Measurements from ENCODE around the gene METTL16. TPM values are rescaled to one million over a fixed set of nuclear protein-coding genes. Genes with fewer than 3 reads are reported as not detected.

The METTL16 gene
- total RNA-seq, 1 experiment from 2014 or later, result 18.3 TPM

DNA sequence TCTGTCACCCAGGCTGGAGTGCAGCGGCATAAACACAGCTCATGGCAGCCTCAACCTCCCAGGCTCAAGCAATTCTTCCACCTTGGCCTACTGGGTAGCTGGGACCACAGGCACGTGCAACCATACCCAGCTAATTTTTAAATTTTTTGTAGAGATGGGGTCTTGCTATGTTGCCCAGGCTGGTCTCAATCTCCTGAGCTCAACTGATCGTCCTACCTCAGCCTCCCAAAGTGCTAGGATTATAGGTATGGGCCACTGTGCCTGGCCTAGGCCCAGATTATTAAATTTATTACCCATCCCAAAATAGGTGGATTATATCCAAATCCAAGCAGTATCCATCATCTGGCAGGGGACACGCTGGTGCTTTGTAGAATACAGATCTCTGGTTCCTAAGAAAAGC is 53.8 kb downstream of the METTL16 start:
- H3K4me3 ChIP-seq (ENCODE audit: low read length), result no peak overlapping the region
- H3K9me3 ChIP-seq (ENCODE audit: low read length), result no peaks in the 10 kb centered on the region
- no peak overlapping the region for H3K9ac ChIP-seq (ENCODE audit: low read length)
- DNase-seq, result no peak
- H3K4me2 ChIP-seq (ENCODE audit: low read depth, low read length, poor library complexity, severe bottlenecking), result no peak overlapping the region
- no peaks in the 10 kb centered on the region for H3K27me3 ChIP-seq (ENCODE audit: low read length)
- H3K36me3 ChIP-seq (ENCODE audit: insufficient read depth, low read length), result peaks cover 21% of the 10 kb centered on the region; the same call in 1 of the 2 replicates
- H3K9me2 ChIP-seq (replicated peaks; ENCODE audit: insufficient read depth, low read length), result no peaks in the 10 kb centered on the region
- H3K27ac ChIP-seq (ENCODE audit: low read length), result no peak overlapping the region
- H2AFZ ChIP-seq (ENCODE audit: low read length), result no peak overlapping the region
- no peaks in the 10 kb centered on the region for H4K20me1 ChIP-seq (ENCODE audit: insufficient read depth, low read depth, low read length)
- H3K79me2 ChIP-seq (ENCODE audit: low read length), result peaks cover 19% of the 10 kb centered on the region
- no peaks in the 10 kb centered on the region for H3K4me1 ChIP-seq (ENCODE audit: low read length)

DNA sequence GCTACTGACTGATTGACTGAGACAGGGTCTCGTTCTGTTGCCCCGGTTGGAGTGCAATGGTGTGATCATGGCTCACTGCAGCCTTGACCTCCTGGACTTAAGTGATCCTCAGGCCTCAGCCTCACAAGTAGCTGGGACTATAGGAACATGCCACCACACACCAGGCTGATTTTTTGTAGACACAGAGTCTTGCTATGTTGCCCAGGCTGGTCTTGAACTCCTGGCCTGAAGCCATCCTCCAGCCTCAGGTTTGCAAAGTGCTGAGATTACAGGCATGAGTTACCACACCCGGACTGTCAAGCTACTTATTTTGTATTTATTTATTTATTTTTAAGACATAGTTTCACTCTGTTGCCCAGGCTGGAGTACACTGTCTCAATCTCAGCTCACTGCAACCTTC is 55.2 kb downstream of the METTL16 start:
- Histone ChIP-seq H3K36me3 (ENCODE audit: insufficient read depth, low read length) (peaks cover 14% of the 10 kb centered on the region; the same call in 1 of the 2 replicates), H3K79me2 (ENCODE audit: low read length) (peaks cover 24% of the 10 kb centered on the region)
- no peak for DNase-seq

DNA sequence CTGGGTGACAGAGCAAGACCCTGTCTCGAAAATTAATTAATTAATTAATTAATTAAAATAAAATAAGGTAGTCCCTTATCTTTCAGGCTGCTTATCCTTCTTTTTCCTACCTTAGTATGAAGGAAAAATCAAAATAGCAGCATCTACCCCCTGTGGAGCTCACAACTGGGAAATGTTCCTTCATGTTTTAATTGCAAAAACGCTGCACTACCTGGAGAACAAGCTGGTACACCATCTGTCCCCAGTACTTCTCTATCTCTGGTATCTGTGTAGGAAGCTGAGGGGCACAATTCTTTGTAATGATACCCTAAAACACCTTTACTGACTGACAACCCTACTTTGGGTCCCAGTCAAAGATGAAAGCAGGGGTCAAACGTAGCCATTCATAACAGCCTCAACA is 55.7 kb downstream of the METTL16 start:
- Histone ChIP-seq H3K27me3 (ENCODE audit: low read length) (no peaks in the 10 kb centered on the region), H3K4me1 (ENCODE audit: low read length) (no peaks in the 10 kb centered on the region), H4K20me1 (ENCODE audit: insufficient read depth, low read depth, low read length) (no peaks in the 10 kb centered on the region), H3K9ac (ENCODE audit: low read length) (no peak overlapping the region), H2AFZ (ENCODE audit: low read length) (no peak overlapping the region), H3K4me3 (ENCODE audit: low read length) (no peak overlapping the region), H3K36me3 (ENCODE audit: insufficient read depth, low read length) (peaks cover 14% of the 10 kb centered on the region; the same call in 1 of the 2 replicates), H3K9me2 (replicated peaks; ENCODE audit: insufficient read depth, low read length) (no peaks in the 10 kb centered on the region), H3K27ac (ENCODE audit: low read length) (no peak overlapping the region), H3K79me2 (ENCODE audit: low read length) (peaks cover 22% of the 10 kb centered on the region), H3K9me3 (ENCODE audit: low read length) (no peaks in the 10 kb centered on the region), H3K4me2 (ENCODE audit: low read depth, low read length, poor library complexity, severe bottlenecking) (no peak overlapping the region)
- no peak for DNase-seq

More for the DNA sequence above, 55.2 kb downstream of the METTL16 start:
- Histone ChIP-seq H3K27me3 (ENCODE audit: low read length) (no peaks in the 10 kb centered on the region), H2AFZ (ENCODE audit: low read length) (no peak overlapping the region), H3K27ac (ENCODE audit: low read length) (no peak overlapping the region), H3K9me2 (replicated peaks; ENCODE audit: insufficient read depth, low read length) (no peaks in the 10 kb centered on the region), H3K4me3 (ENCODE audit: low read length) (no peak overlapping the region), H3K9ac (ENCODE audit: low read length) (no peak overlapping the region), H4K20me1 (ENCODE audit: insufficient read depth, low read depth, low read length) (no peaks in the 10 kb centered on the region), H3K4me2 (ENCODE audit: low read depth, low read length, poor library complexity, severe bottlenecking) (no peak overlapping the region), H3K9me3 (ENCODE audit: low read length) (no peaks in the 10 kb centered on the region), H3K4me1 (ENCODE audit: low read length) (no peaks in the 10 kb centered on the region)

DNA sequence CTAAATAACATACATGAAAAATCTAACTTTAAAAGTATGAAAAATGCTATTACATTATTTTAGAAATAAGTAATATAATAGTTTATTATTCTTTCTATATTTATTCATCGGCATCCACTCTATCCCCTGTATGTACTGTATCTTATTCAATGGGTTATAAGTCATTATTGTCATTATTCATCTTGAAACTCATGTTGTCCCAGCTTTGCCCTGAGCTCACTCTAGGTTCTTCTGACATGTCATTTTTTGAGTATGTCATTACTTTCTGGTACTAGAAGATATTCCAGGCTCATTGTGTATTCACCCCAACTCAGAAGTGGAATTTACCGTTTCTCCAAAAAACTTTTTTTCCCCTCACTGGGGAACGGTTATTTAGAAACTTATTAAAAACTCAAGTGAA is 57.8 kb downstream of the METTL16 start:
- Histone ChIP-seq H2AFZ (ENCODE audit: low read length) (no peak overlapping the region), H3K9ac (ENCODE audit: low read length) (no peak overlapping the region), H3K4me2 (ENCODE audit: low read depth, low read length, poor library complexity, severe bottlenecking) (no peak overlapping the region), H3K4me3 (ENCODE audit: low read length) (no peak overlapping the region), H3K36me3 (ENCODE audit: insufficient read depth, low read length) (peaks cover 12% of the 10 kb centered on the region), H3K4me1 (ENCODE audit: low read length) (peaks cover 2% of the 10 kb centered on the region; the same call in 1 of the 2 replicates), H4K20me1 (ENCODE audit: insufficient read depth, low read depth, low read length) (no peaks in the 10 kb centered on the region), H3K79me2 (ENCODE audit: low read length) (peaks cover 37% of the 10 kb centered on the region), H3K9me3 (ENCODE audit: low read length) (no peaks in the 10 kb centered on the region), H3K27me3 (ENCODE audit: low read length) (no peaks in the 10 kb centered on the region), H3K27ac (ENCODE audit: low read length) (no peak overlapping the region), H3K9me2 (replicated peaks; ENCODE audit: insufficient read depth, low read length) (no peaks in the 10 kb centered on the region)
- DNase-seq, result no peak

DNA sequence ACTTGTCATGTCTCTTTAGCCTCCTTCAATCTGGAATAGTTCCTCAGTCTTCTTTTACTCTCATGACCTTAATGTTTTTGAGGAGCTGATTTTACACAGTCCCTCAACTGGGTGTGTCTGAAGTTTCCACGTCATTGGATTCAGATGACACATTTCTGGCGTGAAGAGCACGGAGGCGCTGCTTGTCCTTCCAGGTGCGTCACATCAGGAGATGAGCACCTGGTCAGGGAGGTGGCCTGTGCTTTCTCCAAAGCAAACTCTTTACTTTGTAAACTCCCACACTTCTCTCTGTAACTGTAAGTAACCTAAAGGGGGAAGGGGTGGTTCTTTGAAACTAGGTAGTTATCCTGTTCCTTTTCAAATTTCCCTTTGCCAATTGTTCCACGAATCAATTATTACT is 58.4 kb downstream of the METTL16 start:
- Histone ChIP-seq H3K79me2 (ENCODE audit: low read length) (peaks cover 37% of the 10 kb centered on the region), H3K9ac (ENCODE audit: low read length) (no peak overlapping the region), H3K4me3 (ENCODE audit: low read length) (no peak overlapping the region), H3K27ac (ENCODE audit: low read length) (no peak overlapping the region), H3K9me2 (replicated peaks; ENCODE audit: insufficient read depth, low read length) (no peaks in the 10 kb centered on the region), H3K4me1 (ENCODE audit: low read length) (peaks cover 2% of the 10 kb centered on the region; the same call in 1 of the 2 replicates), H4K20me1 (ENCODE audit: insufficient read depth, low read depth, low read length) (no peaks in the 10 kb centered on the region), H3K27me3 (ENCODE audit: low read length) (no peaks in the 10 kb centered on the region), H3K9me3 (ENCODE audit: low read length) (no peaks in the 10 kb centered on the region), H3K4me2 (ENCODE audit: low read depth, low read length, poor library complexity, severe bottlenecking) (no peak overlapping the region), H3K36me3 (ENCODE audit: insufficient read depth, low read length) (peaks cover 12% of the 10 kb centered on the region), H2AFZ (ENCODE audit: low read length) (no peak overlapping the region)
- DNase-seq, result no peak

DNA sequence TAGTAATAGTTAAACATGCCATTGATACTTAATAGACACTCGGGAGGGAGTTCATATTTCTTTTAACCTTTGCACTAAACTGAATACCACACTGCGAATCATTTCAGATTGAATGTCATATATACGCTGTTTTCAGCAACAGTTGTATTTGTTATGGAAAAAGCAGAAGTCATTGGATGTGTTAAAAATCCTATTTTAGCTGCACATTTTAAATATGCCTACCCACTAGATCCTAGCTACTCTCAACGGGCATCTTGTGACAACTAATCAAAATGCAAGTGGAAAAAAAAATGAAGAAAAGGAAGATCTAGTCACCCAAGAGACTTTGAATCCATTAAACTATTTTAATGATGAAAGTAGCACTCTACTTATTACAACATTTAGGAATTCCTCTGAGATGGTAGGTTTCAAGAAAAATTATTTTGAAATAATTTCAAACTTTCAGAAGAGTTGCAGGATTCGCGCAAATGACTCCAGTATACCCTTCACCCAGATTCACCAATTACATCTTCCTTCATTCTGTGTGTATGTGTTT is 59.4 kb downstream of the METTL16 start:
- Histone ChIP-seq H4K20me1 (ENCODE audit: insufficient read depth, low read depth, low read length) (no peaks in the 10 kb centered on the region), H3K9me2 (replicated peaks; ENCODE audit: insufficient read depth, low read length) (no peaks in the 10 kb centered on the region), H2AFZ (ENCODE audit: low read length) (no peak overlapping the region), H3K9ac (ENCODE audit: low read length) (no peak overlapping the region), H3K27ac (ENCODE audit: low read length) (no peak overlapping the region), H3K4me2 (ENCODE audit: low read depth, low read length, poor library complexity, severe bottlenecking) (no peak overlapping the region), H3K9me3 (ENCODE audit: low read length) (no peaks in the 10 kb centered on the region), H3K36me3 (ENCODE audit: insufficient read depth, low read length) (peaks cover 12% of the 10 kb centered on the region), H3K4me1 (ENCODE audit: low read length) (peaks cover 2% of the 10 kb centered on the region; the same call in 1 of the 2 replicates), H3K4me3 (ENCODE audit: low read length) (no peak overlapping the region), H3K79me2 (ENCODE audit: low read length) (peaks cover 33% of the 10 kb centered on the region), H3K27me3 (ENCODE audit: low read length) (no peaks in the 10 kb centered on the region)
- DNase-seq, result no peak

DNA sequence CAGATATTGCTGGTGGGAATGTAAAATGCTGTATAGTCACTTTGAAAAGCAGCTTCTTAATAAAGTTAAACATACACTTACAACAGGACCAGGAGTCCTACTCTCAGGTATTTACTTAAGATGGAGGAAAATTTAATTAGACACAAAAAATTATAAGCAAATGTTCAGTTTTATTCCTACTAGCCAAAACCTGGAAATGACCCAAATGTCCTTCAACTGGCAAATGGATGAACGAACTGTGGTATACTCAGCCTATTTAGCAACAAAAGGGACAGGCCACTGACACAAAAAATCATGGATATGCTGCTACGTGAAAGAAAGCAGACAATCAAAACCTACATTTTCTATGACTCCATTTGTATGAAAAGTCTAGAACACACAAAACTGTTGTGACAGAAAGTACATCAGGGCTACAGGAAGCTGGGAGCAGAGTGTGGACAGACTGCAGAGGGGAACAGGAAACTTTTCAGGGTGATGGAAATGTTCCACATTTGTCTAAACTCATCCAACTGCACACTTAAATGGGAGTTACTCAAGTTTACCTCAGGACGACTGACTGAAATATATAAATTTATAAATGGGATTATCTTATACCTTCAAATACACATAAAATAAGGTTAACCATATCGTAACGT is 61.6 kb downstream of the METTL16 start:
- no peak for DNase-seq
- Histone ChIP-seq H3K27ac (ENCODE audit: low read length) (no peak overlapping the region), H3K36me3 (ENCODE audit: insufficient read depth, low read length) (peaks cover 17% of the 10 kb centered on the region), H4K20me1 (ENCODE audit: insufficient read depth, low read depth, low read length) (no peaks in the 10 kb centered on the region), H3K27me3 (ENCODE audit: low read length) (no peaks in the 10 kb centered on the region), H2AFZ (ENCODE audit: low read length) (no peak overlapping the region), H3K4me2 (ENCODE audit: low read depth, low read length, poor library complexity, severe bottlenecking) (no peak overlapping the region), H3K9me2 (replicated peaks; ENCODE audit: insufficient read depth, low read length) (no peaks in the 10 kb centered on the region), H3K9me3 (ENCODE audit: low read length) (peaks cover 3% of the 10 kb centered on the region), H3K4me3 (ENCODE audit: low read length) (no peak overlapping the region), H3K79me2 (ENCODE audit: low read length) (peaks cover 34% of the 10 kb centered on the region), H3K9ac (ENCODE audit: low read length) (no peak overlapping the region), H3K4me1 (ENCODE audit: low read length) (peaks cover 2% of the 10 kb centered on the region; the same call in 1 of the 2 replicates)

DNA sequence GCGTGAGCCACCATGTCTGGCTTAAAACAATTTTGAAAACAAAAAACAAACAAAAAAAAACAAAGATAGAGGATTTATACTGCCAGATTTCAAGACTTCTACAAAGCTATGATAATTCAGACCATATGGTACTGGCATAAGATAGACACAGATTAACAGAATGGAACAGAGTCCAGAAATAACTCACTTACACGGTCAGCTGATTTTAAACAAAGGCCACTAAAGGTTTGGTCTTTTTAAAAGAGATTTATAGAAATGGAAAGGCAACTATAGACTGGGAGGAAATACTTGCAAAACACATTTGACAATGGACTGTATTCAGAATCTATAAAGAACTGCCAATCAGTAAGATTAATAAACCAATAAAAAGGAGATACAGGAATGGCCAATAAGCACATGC is 62.2 kb downstream of the METTL16 start:
- H3K27ac ChIP-seq (ENCODE audit: low read length), result no peak overlapping the region
- no peak overlapping the region for H3K4me3 ChIP-seq (ENCODE audit: low read length)
- H3K27me3 ChIP-seq (ENCODE audit: low read length), result no peaks in the 10 kb centered on the region
- no peak for DNase-seq
- H3K36me3 ChIP-seq (ENCODE audit: insufficient read depth, low read length), result peaks cover 17% of the 10 kb centered on the region
- H3K79me2 ChIP-seq (ENCODE audit: low read length), result peaks cover 36% of the 10 kb centered on the region
- no peak overlapping the region for H3K4me2 ChIP-seq (ENCODE audit: low read depth, low read length, poor library complexity, severe bottlenecking)
- H3K9me3 ChIP-seq (ENCODE audit: low read length), result peaks cover 3% of the 10 kb centered on the region
- H2AFZ ChIP-seq (ENCODE audit: low read length), result no peak overlapping the region
- no peak overlapping the region for H3K9ac ChIP-seq (ENCODE audit: low read length)
- H4K20me1 ChIP-seq (ENCODE audit: insufficient read depth, low read depth, low read length), result no peaks in the 10 kb centered on the region
- peaks cover 2% of the 10 kb centered on the region; the same call in 1 of the 2 replicates for H3K4me1 ChIP-seq (ENCODE audit: low read length)
- H3K9me2 ChIP-seq (replicated peaks; ENCODE audit: insufficient read depth, low read length), result no peaks in the 10 kb centered on the region

All from Karpas-422 (cell line).